Neural cell (in vitro differentiated cells): ENCODE data around the gene FHIT. TPM values are rescaled to one million over a fixed set of nuclear protein-coding genes. Genes with fewer than 3 reads are reported as not detected.

ENCODE experiments used
- H2AFZ ChIP-seq: fragments of 200-600, 300-800 bp; sonication (generic), shearing (Covaris generic); 2 replicates; pipeline ENCODE4 v1.6.0; 2014; ENCODE audit warnings: low read depth, mild to moderate bottlenecking, antibody characterized with exemption, low read length, moderate library complexity
- H3F3A ChIP-seq: fragments of 200-600 bp; shearing (Covaris generic); 2 replicates; pipeline ENCODE4 v1.6.1; 2016; ENCODE audit warnings: mild to moderate bottlenecking, moderate library complexity, mixed read lengths, antibody characterized with exemption, low read length; ENCODE audit not compliant: insufficient read depth, poor library complexity, severe bottlenecking
- H3K27ac ChIP-seq: fragments of 200-600, 300-800 bp; sonication (generic), shearing (Covaris generic); 2 replicates; pipeline ENCODE4 v1.5.1; 2014; ENCODE audit warnings: mild to moderate bottlenecking, low read length, moderate library complexity
- H3K27me3 ChIP-seq: fragments of 300-800, 200-600 bp; sonication (generic), shearing (Covaris generic); 2 replicates; pipeline ENCODE4 v1.6.0; 2014; ENCODE audit warnings: mild to moderate bottlenecking, low read depth, low read length, moderate library complexity; ENCODE audit not compliant: insufficient read depth
- H3K36me3 ChIP-seq: fragments of 300-800, 200-600 bp; sonication (generic), shearing (Covaris generic); 2 replicates; pipeline ENCODE4 v1.5.1; 2014; ENCODE audit warnings: mild to moderate bottlenecking, antibody characterized with exemption, low read length, moderate library complexity; ENCODE audit not compliant: insufficient read depth
- H3K4me2 ChIP-seq: fragments of 300-800, 200-600 bp; sonication (generic), shearing (Covaris generic); 2 replicates; pipeline ENCODE4 v1.6.0; 2014; ENCODE audit warnings: mild to moderate bottlenecking, low read length
- H3K4me3 ChIP-seq: fragments of 300-800, 200-600 bp; sonication (generic), shearing (Covaris generic); 2 replicates; pipeline ENCODE4 v1.5.1; 2014; ENCODE audit warnings: mild to moderate bottlenecking, low read length, moderate library complexity
- H3K79me2 ChIP-seq: fragments of 200-600 bp; shearing (Covaris generic); replicated peaks from 2 replicates; pipeline ENCODE4 v1.6.0; 2014; ENCODE audit warnings: mild to moderate bottlenecking, low read length, moderate library complexity; ENCODE audit not compliant: insufficient read depth
- H3K9ac ChIP-seq: fragments of 300-800, 200-600 bp; sonication (generic), shearing (Covaris generic); 2 replicates; pipeline ENCODE4 v1.6.1; 2016; ENCODE audit warnings: mild to moderate bottlenecking, low read length, mixed read lengths
- H3K9me2 ChIP-seq: fragments of 200-600 bp; shearing (Covaris generic); 2 replicates; pipeline ENCODE4 v1.6.1; 2016; ENCODE audit warnings: mild to moderate bottlenecking, low read length, mixed read lengths; ENCODE audit not compliant: insufficient read depth
- H3K9me3 ChIP-seq: fragments of 200-600, 300-800 bp; sonication (generic), shearing (Covaris generic); 2 replicates; pipeline ENCODE4 v1.6.1; 2016; ENCODE audit warnings: mild to moderate bottlenecking, mixed run types, low read length, moderate library complexity, mixed read lengths
- H4K20me1 ChIP-seq: fragments of 200-600 bp; shearing (Covaris generic); 2 replicates; pipeline ENCODE4 v1.6.1; 2016; ENCODE audit warnings: mild to moderate bottlenecking, mixed run types; ENCODE audit not compliant: insufficient read depth
- CTCF ChIP-seq: fragments of 450-650 bp; IDR thresholded peaks from 2 replicates; pipeline ENCODE4 v1.5.1; 2014; ENCODE audit warnings: antibody characterized with exemption, mild to moderate bottlenecking, moderate library complexity; ENCODE audit not compliant: poor library complexity, severe bottlenecking
- EP300 ChIP-seq: fragments of 450-650 bp; conservative IDR thresholded peaks from 2 replicates; pipeline ENCODE4 v1.6.1; 2014; ENCODE audit warnings: antibody characterized with exemption, mild to moderate bottlenecking, moderate library complexity; ENCODE audit not compliant: poor library complexity, severe bottlenecking
- EZH2 ChIP-seq: fragments of 200-600, 300-800 bp; shearing (Covaris generic), sonication (generic); IDR thresholded peaks from 2 replicates; pipeline ENCODE4 v1.6.1; 2014; ENCODE audit warnings: antibody characterized with exemption, low read length, borderline replicate concordance, mild to moderate bottlenecking; ENCODE audit not compliant: insufficient read depth, poor library complexity, severe bottlenecking
- MXI1 ChIP-seq: fragments of 450-650 bp; conservative IDR thresholded peaks from 2 replicates; pipeline ENCODE4 v1.6.1; 2014; ENCODE audit warnings: antibody characterized with exemption, mild to moderate bottlenecking; ENCODE audit not compliant: poor library complexity, severe bottlenecking
- POLR2AphosphoS5 ChIP-seq: IDR thresholded peaks from 2 replicates; pipeline ENCODE4 v1.6.1; 2012
- RAD21 ChIP-seq: fragments of 450-650 bp; conservative IDR thresholded peaks from 2 replicates; pipeline ENCODE4 v1.6.1; 2014; ENCODE audit warnings: antibody characterized with exemption, mild to moderate bottlenecking, moderate library complexity
- REST ChIP-seq: IDR thresholded peaks from 2 replicates; pipeline ENCODE4 v1.6.1; 2012; ENCODE audit warnings: borderline replicate concordance
- SMC3 ChIP-seq: fragments of 450-650 bp; conservative IDR thresholded peaks from 2 replicates; pipeline ENCODE4 v1.6.1; 2014; ENCODE audit warnings: antibody characterized with exemption, mild to moderate bottlenecking, moderate library complexity; ENCODE audit not compliant: poor library complexity
- TAF1 ChIP-seq: IDR thresholded peaks from 2 replicates; pipeline ENCODE4 v1.6.1; 2012; ENCODE audit warnings: low read depth
- polyA plus RNA-seq: library from polyadenylated mRNA; depleted of rRNA; stranded (reverse); fragments of >200 nt; gene quantifications from 2 replicates; pipeline ENCODE4 v1.2.3, GENCODE V29; 2014

The FHIT gene
- polyA plus RNA-seq, 1 donor from 2014 or later = not detected

GRCh38 chr3:59800481-59800880 lies 1450.8 kb downstream of the FHIT start:
- H2AFZ ChIP-seq = no peak overlapping the region
- no peak overlapping the region for H3K9ac ChIP-seq
- H3K27me3 ChIP-seq = no peaks in the 10 kb centered on the region
- no peak overlapping the region for H3K4me3 ChIP-seq
- TF ChIP-seq EZH2 (no peak), CTCF (no peak), MXI1 (no peak), RAD21 (no peak), TAF1 (no peak), REST (no peak), POLR2AphosphoS5 (no peak), SMC3 (no peak), EP300 (no peak)
- H3F3A ChIP-seq = no peaks in the 10 kb centered on the region
- H3K27ac ChIP-seq = no peak overlapping the region
- no peaks in the 10 kb centered on the region for H3K9me2 ChIP-seq
- no peak overlapping the region for H3K4me2 ChIP-seq
- no peaks in the 10 kb centered on the region for H3K79me2 ChIP-seq
- H3K36me3 ChIP-seq = no peaks in the 10 kb centered on the region
- no peaks in the 10 kb centered on the region for H3K9me3 ChIP-seq
- no peaks in the 10 kb centered on the region for H4K20me1 ChIP-seq

DNA sequence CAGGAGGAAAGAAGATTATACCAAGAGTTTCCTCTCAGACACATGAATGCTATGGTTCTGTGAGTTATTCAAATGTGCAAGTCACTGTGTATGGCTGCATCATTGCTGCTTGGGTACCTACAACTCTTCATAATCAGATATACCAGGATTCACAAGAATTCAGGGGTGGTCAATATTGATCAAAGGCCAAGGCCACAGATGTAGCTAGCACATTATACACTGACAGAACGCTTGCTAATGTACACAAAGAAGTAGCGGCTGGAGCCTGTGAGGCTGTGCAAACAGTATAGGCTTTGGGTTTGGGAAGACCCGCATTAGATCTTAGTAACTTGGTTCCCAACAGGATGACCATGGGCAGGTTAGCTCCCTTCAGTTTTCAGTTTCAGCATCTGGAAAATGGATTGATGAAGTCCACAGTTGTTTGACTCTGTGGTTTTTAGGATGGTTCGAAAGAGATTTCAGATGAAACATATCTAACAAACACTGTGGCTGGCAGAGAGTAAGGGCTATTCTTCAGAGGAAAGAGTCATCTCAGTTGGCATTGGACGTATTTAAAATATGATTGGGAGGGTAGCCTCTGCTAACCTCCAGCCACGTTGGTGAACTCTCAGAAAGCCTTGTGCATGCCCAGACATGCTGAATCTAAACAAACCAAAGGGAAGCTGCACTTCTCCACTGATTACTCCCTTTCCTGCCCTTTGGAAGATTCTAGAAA lies 1452.7 kb downstream of the FHIT start:
- Histone ChIP-seq H3K9me3 (no peaks in the 10 kb centered on the region), H3K9ac (no peak overlapping the region), H3K9me2 (no peaks in the 10 kb centered on the region), H3K79me2 (no peaks in the 10 kb centered on the region), H3K27ac (no peak overlapping the region), H3F3A (no peaks in the 10 kb centered on the region), H3K4me2 (no peak overlapping the region), H2AFZ (no peak overlapping the region), H3K36me3 (no peaks in the 10 kb centered on the region), H4K20me1 (no peaks in the 10 kb centered on the region), H3K4me3 (no peak overlapping the region), H3K27me3 (no peaks in the 10 kb centered on the region)
- TF ChIP-seq CTCF = no peak
- TF ChIP-seq TAF1 = no peak
- TF ChIP-seq REST = no peak
- no peak for TF ChIP-seq EZH2
